ENCODE results near the gene DNAJC8. TPM values are rescaled to one million over a fixed set of nuclear protein-coding genes. Genes with fewer than 3 reads are reported as not detected.

The DNAJC8 gene
- total and polyA plus RNA-seq, 2 of the 4 experiments (the other 2 are of a cell fraction): 53.6 to 81.0 TPM

DNA sequence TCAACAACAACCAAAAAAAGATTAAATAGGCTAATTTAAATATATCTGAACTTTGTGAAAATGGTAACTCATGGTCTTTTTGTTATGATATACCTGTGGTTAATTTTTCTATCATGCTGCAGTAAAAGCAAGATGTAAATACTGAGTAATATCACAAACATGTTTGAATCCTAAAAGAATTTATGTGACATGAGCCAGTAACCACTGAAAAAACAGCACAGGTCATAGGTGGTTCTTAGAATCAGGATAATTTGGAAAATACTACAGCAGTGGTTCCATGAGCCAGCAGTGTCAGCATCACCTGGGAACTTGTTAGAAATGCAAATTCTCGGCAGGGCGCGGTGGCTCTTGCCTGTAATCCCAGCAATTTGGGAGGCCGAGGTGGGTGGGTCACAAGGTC lies 7.2 kb upstream of the DNAJC8 start:
- Histone ChIP-seq H3K18ac (ENCODE audit: low read depth, low read length) (no peak overlapping the region), H3K79me1 (ENCODE audit: low read depth in 1 of 2, low read length in 2 of 2) (peaks cover 16 to 25% of the 10 kb centered on the region in 2 experiments), H4K5ac (ENCODE audit: low read depth, low read length) (no peak overlapping the region), H4K91ac (ENCODE audit: insufficient read depth, low read depth, low read length) (no peak overlapping the region), H3K14ac (replicated peaks; ENCODE audit: low read depth, low read length) (no peak overlapping the region), H3K23ac (ENCODE audit: low read depth, low read length) (no peak overlapping the region), H2BK15ac (ENCODE audit: low read depth, low read length) (no peak overlapping the region), H3K27me3 (ENCODE audit: control insufficient read depth, insufficient read depth, low read length) (no peaks in the 10 kb centered on the region), H2BK120ac (ENCODE audit: low read depth, low read length) (no peak overlapping the region), H3K9ac (ENCODE audit: low read depth, low read length) (no peak overlapping the region), H3K4me3 (ENCODE audit: insufficient read depth, low read depth, low read length) (no peak overlapping the region), H3K9me3 (ENCODE audit: control insufficient read depth, insufficient read depth, low read length) (no peaks in the 10 kb centered on the region), H2AK9ac (replicated peaks; ENCODE audit: low read depth, low read length, poor library complexity) (no peak overlapping the region), H2AFZ (replicated peaks; ENCODE audit: low read length, poor library complexity) (no peak overlapping the region), H3K9me1 (ENCODE audit: insufficient read depth, low read length) (peaks cover 13% of the 10 kb centered on the region; the same call in 1 of the 2 replicates), H3K36me3 (ENCODE audit: control insufficient read depth, insufficient read depth, low read length) (peaks cover 2% of the 10 kb centered on the region), H3K4me1 (ENCODE audit: control insufficient read depth, insufficient read depth, low read length) (peaks cover 2% of the 10 kb centered on the region), H4K20me1 (ENCODE audit: insufficient read depth, low read length) (0 out of 2 replicates have a peak, but pooled peaks cover 3% of the 10 kb centered on the region), H2AK5ac (ENCODE audit: low read depth, low read length) (no peak overlapping the region), H3K4ac (ENCODE audit: low read depth, low read length) (no peak overlapping the region), H4K8ac (ENCODE audit: low read depth in 2 of 2, low read length in 2 of 2) (no peak overlapping the region), H3K27ac (ENCODE audit: insufficient read depth, low read length) (no peak overlapping the region), H2BK5ac (ENCODE audit: low read depth, low read length, poor library complexity, severe bottlenecking) (no peak overlapping the region), H3K4me2 (ENCODE audit: low read depth, low read length) (no peak overlapping the region), H3K56ac (ENCODE audit: extremely low read depth, insufficient read depth, low read length) (no peak overlapping the region), H2BK20ac (ENCODE audit: low read depth, low read length) (no peak overlapping the region)
- ChIA-PET POLR2A (ENCODE audit: unreplicated experiment) (no interaction called here), CTCF (no interaction called here)
- in situ Hi-C loops (cut with MboI; ENCODE audit: low sequenced_read_pairs) (no loop called here), dilution Hi-C loops (cut with HindIII; ENCODE audit: low sequenced_read_pairs, unreplicated experiment) (no loop called here), intact Hi-C loops (cut with micrococcal nuclease) (no loop called here)
- ATAC-seq (ENCODE audit: low read depth): no peak
- DNase-seq: no peak
- TF ChIP-seq POLR2A (IDR thresholded peaks at IDR 0.05; ENCODE audit: low read depth, low read length) (no peak), MAZ (IDR thresholded peaks at IDR 0.05; ENCODE audit: borderline replicate concordance, low read depth, low read length) (no peak), CHD1 (IDR thresholded peaks at IDR 0.05; ENCODE audit: low read depth, low read length) (no peak), MXI1 (IDR thresholded peaks at IDR 0.05; ENCODE audit: borderline replicate concordance, low read depth, low read length) (no peak), SMC3 (IDR thresholded peaks at IDR 0.05; ENCODE audit: low read depth, low read length) (no peak), FOS (IDR thresholded peaks at IDR 0.05; ENCODE audit: low read depth, low read length) (no peak), CEBPB (IDR thresholded peaks at IDR 0.05; ENCODE audit: low read depth, low read length) (no peak), RAD21 (IDR thresholded peaks at IDR 0.05; ENCODE audit: low read length) (no peak), MAFK (IDR thresholded peaks at IDR 0.05; ENCODE audit: low read depth, low read length) (no peak), NFE2L2 (IDR thresholded peaks at IDR 0.05; ENCODE audit: low read depth, low read length) (no peak), RCOR1 (IDR thresholded peaks at IDR 0.05; ENCODE audit: insufficient replicate concordance, low read length) (no peak), BHLHE40 (IDR thresholded peaks at IDR 0.05; ENCODE audit: low read depth, low read length) (no peak), RFX5 (IDR thresholded peaks at IDR 0.05; ENCODE audit: low read depth, low read length) (no peak)
- TF ChIP-seq, protein P1, sequence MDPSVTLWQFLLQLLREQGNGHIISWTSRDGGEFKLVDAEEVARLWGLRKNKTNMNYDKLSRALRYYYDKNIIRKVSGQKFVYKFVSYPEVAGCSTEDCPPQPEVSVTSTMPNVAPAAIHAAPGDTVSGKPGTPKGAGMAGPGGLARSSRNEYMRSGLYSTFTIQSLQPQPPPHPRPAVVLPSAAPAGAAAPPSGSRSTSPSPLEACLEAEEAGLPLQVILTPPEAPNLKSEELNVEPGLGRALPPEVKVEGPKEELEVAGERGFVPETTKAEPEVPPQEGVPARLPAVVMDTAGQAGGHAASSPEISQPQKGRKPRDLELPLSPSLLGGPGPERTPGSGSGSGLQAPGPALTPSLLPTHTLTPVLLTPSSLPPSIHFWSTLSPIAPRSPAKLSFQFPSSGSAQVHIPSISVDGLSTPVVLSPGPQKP (IDR thresholded peaks at IDR 0.05; ENCODE audit: borderline replicate concordance, low read depth, low read length): no peak
- TF ChIP-seq, protein P2, sequence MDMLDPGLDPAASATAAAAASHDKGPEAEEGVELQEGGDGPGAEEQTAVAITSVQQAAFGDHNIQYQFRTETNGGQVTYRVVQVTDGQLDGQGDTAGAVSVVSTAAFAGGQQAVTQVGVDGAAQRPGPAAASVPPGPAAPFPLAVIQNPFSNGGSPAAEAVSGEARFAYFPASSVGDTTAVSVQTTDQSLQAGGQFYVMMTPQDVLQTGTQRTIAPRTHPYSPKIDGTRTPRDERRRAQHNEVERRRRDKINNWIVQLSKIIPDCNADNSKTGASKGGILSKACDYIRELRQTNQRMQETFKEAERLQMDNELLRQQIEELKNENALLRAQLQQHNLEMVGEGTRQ (IDR thresholded peaks at IDR 0.05; ENCODE audit: low read depth, low read length): no peak
- TF ChIP-seq, protein P3, sequence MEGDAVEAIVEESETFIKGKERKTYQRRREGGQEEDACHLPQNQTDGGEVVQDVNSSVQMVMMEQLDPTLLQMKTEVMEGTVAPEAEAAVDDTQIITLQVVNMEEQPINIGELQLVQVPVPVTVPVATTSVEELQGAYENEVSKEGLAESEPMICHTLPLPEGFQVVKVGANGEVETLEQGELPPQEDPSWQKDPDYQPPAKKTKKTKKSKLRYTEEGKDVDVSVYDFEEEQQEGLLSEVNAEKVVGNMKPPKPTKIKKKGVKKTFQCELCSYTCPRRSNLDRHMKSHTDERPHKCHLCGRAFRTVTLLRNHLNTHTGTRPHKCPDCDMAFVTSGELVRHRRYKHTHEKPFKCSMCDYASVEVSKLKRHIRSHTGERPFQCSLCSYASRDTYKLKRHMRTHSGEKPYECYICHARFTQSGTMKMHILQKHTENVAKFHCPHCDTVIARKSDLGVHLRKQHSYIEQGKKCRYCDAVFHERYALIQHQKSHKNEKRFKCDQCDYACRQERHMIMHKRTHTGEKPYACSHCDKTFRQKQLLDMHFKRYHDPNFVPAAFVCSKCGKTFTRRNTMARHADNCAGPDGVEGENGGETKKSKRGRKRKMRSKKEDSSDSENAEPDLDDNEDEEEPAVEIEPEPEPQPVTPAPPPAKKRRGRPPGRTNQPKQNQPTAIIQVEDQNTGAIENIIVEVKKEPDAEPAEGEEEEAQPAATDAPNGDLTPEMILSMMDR (conservative IDR thresholded peaks at IDR 0.05; ENCODE audit: low read depth, low read length): no peak
- 97% methylated on average over 4 of the region's 4 CpGs; no CpG with 5 or more reads in 1 of the 2 experiments for WGBS, 2 experiments (ENCODE audit: extremely low coverage in 2 of 2, insufficient read length in 1 of 2)
- no TSS peak for BruUV-seq (replicated peaks)
